ENCODE measurements around the gene CACNB1.

CACNB1 gene

GRCh38 chr17:39150795-39151149 lies 46.7 kb downstream of the CACNB1 start:
- peak overlapping the region in 1 of 2 donors; percentile 21 for H3K9ac ChIP-seq (ENCODE audit: low read length in 2 of 2)
- no peaks in the 10 kb centered on the region for H3K36me3 ChIP-seq (ENCODE audit: control insufficient read depth in 2 of 2, insufficient read depth in 2 of 2, low read length in 2 of 2)
- H3K27ac ChIP-seq (ENCODE audit: low read length) = no peak overlapping the region
- peaks cover 29% of the 10 kb centered on the region for H3K4me1 ChIP-seq (ENCODE audit: control insufficient read depth, insufficient read depth, low read length)
- H3K9me3 ChIP-seq (ENCODE audit: control insufficient read depth in 2 of 2, low read length in 2 of 2) = no peaks in the 10 kb centered on the region
- peaks cover 11 to 17% of the 10 kb centered on the region in 2 donors for H3K27me3 ChIP-seq (ENCODE audit: control insufficient read depth in 1 of 2, insufficient read depth in 2 of 2, low read length in 2 of 2)
- peak overlapping the region in 1 of 2 donors; percentile 63 for H3K4me3 ChIP-seq (ENCODE audit: low read length in 2 of 2)

DNA sequence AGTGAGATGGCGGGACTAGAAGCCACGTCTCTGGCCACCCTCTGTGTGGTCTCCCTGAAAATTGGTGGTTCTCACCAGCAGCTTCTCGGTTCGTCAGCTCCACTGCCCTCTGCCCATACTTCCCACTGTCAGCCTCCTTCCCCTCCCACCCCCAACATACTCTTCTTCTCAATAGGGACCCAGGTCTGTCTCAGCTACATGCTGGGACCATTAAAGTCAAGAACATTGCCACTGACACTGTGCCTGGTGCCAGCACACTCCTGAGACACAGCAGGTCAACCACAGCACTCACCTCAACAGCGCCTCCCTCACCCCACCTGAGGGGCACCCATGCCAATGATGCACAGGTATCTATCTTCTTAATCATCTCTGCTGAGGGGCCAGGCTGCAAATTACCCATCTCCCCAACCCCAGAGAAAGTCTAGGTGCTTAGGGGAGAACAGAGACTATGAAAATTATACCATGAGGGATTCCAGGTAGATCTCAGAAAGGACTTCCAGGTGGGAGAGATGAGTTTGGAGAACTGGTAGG lies 47.3 kb downstream of the CACNB1 start:
- no peaks in the 10 kb centered on the region for H3K36me3 ChIP-seq (ENCODE audit: control insufficient read depth in 2 of 2, insufficient read depth in 2 of 2, low read length in 2 of 2)
- H3K4me3 ChIP-seq (ENCODE audit: low read length in 2 of 2) = peak overlapping the region in 1 of 2 donors; percentile 63
- no peak overlapping the region for H3K9ac ChIP-seq (ENCODE audit: low read length in 2 of 2)
- no peaks in the 10 kb centered on the region for H3K9me3 ChIP-seq (ENCODE audit: control insufficient read depth in 2 of 2, low read length in 2 of 2)
- H3K27ac ChIP-seq (ENCODE audit: low read length) = no peak overlapping the region
- peaks cover 11 to 17% of the 10 kb centered on the region in 2 donors for H3K27me3 ChIP-seq (ENCODE audit: control insufficient read depth in 1 of 2, insufficient read depth in 2 of 2, low read length in 2 of 2)
- H3K4me1 ChIP-seq (ENCODE audit: control insufficient read depth, insufficient read depth, low read length) = peaks cover 30% of the 10 kb centered on the region

- Histone ChIP-seq H3K4me3 (ENCODE audit: low read length in 2 of 2) (no peak overlapping the region), H3K4me1 (ENCODE audit: control insufficient read depth, insufficient read depth, low read length) (peaks cover 38% of the 10 kb centered on the region), H3K36me3 (ENCODE audit: control insufficient read depth in 2 of 2, insufficient read depth in 2 of 2, low read length in 2 of 2) (no peaks in the 10 kb centered on the region), H3K27me3 (ENCODE audit: control insufficient read depth in 1 of 2, insufficient read depth in 2 of 2, low read length in 2 of 2) (peaks cover 11 to 17% of the 10 kb centered on the region in 2 donors), H3K27ac (ENCODE audit: low read length) (no peak overlapping the region), H3K9ac (ENCODE audit: low read length in 2 of 2) (no peak overlapping the region), H3K9me3 (ENCODE audit: control insufficient read depth in 2 of 2, low read length in 2 of 2) (no peaks in the 10 kb centered on the region)
Observed at GRCh38 chr17:39147221-39148185, 50.0 kb downstream of the CACNB1 start.

DNA sequence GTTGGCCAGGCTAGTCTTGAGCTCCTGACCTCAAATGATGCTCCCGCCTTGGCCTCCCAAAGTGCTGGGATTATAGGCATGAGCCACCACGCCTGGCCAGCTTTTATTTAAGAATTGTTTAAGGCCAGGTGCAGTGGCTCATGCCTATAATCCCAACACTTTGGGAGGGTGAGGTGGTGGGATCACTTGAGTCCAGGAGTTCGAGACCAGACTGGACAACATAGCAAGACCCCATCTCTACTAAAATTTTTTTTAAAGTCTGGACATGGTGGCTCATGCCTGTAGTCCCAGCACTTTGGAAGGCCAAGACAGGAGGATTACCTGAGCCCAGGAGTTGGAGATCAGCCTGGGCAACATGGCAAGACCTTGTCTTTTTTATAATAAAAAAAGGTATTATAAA lies 51.2 kb downstream of the CACNB1 start:
- H3K27me3 ChIP-seq (ENCODE audit: control insufficient read depth in 1 of 2, insufficient read depth in 2 of 2, low read length in 2 of 2) = peaks cover 11 to 17% of the 10 kb centered on the region in 2 donors
- H3K4me1 ChIP-seq (ENCODE audit: control insufficient read depth, insufficient read depth, low read length) = peaks cover 27% of the 10 kb centered on the region
- no peaks in the 10 kb centered on the region for H3K36me3 ChIP-seq (ENCODE audit: control insufficient read depth in 2 of 2, insufficient read depth in 2 of 2, low read length in 2 of 2)
- H3K27ac ChIP-seq (ENCODE audit: low read length) = no peak overlapping the region
- no peaks in the 10 kb centered on the region for H3K9me3 ChIP-seq (ENCODE audit: control insufficient read depth in 2 of 2, low read length in 2 of 2)
- no peak overlapping the region for H3K4me3 ChIP-seq (ENCODE audit: low read length in 2 of 2)
- H3K9ac ChIP-seq (ENCODE audit: low read length in 2 of 2) = no peak overlapping the region

DNA sequence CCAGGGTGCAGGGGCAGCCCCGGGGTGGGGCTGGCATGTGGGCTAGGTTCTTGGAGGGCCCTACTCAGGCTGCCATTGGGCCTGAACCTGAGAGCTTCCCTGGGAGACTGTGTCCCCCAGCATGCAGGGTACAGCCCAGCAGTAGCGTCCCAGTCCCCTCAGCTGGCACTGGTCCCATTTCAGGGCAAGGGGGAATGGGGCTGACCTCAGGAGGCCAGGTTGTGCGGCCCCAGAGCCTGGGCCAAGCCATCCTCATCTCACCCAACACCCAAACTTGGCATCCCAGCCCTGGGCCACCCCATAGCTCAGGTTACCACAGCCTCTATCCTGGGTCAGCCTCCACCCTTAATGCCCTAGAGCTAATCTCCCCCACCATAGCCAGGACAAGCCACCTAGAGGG lies 52.3 kb downstream of the CACNB1 start:
- Histone ChIP-seq H3K4me3 (ENCODE audit: low read length in 2 of 2) (no peak overlapping the region), H3K27me3 (ENCODE audit: control insufficient read depth in 1 of 2, insufficient read depth in 2 of 2, low read length in 2 of 2) (peaks cover 2 to 5% of the 10 kb centered on the region in 2 donors), H3K9me3 (ENCODE audit: control insufficient read depth in 2 of 2, low read length in 2 of 2) (no peaks in the 10 kb centered on the region), H3K4me1 (ENCODE audit: control insufficient read depth, insufficient read depth, low read length) (peaks cover 18% of the 10 kb centered on the region), H3K9ac (ENCODE audit: low read length in 2 of 2) (no peak overlapping the region), H3K36me3 (ENCODE audit: control insufficient read depth in 2 of 2, insufficient read depth in 2 of 2, low read length in 2 of 2) (no peaks in the 10 kb centered on the region), H3K27ac (ENCODE audit: low read length) (no peak overlapping the region)

- Histone ChIP-seq H3K9me3 (ENCODE audit: control insufficient read depth in 2 of 2, low read length in 2 of 2) (no peaks in the 10 kb centered on the region), H3K27ac (ENCODE audit: low read length) (no peak overlapping the region), H3K4me1 (ENCODE audit: control insufficient read depth, insufficient read depth, low read length) (peaks cover 18% of the 10 kb centered on the region), H3K4me3 (ENCODE audit: low read length in 2 of 2) (no peak overlapping the region), H3K36me3 (ENCODE audit: control insufficient read depth in 2 of 2, insufficient read depth in 2 of 2, low read length in 2 of 2) (no peaks in the 10 kb centered on the region), H3K9ac (ENCODE audit: low read length in 2 of 2) (no peak overlapping the region), H3K27me3 (ENCODE audit: control insufficient read depth in 1 of 2, insufficient read depth in 2 of 2, low read length in 2 of 2) (peaks cover 0 to 4% of the 10 kb centered on the region in 2 donors)
Observed at GRCh38 chr17:39144416-39144840, 53.0 kb downstream of the CACNB1 start.

- Histone ChIP-seq H3K4me3 (ENCODE audit: low read length in 2 of 2) (no peak overlapping the region), H3K27me3 (ENCODE audit: control insufficient read depth in 1 of 2, insufficient read depth in 2 of 2, low read length in 2 of 2) (peaks cover 0 to 4% of the 10 kb centered on the region in 2 donors), H3K4me1 (ENCODE audit: control insufficient read depth, insufficient read depth, low read length) (peaks cover 18% of the 10 kb centered on the region), H3K9ac (ENCODE audit: low read length in 2 of 2) (no peak overlapping the region), H3K27ac (ENCODE audit: low read length) (peak overlapping the region; percentile 49), H3K36me3 (ENCODE audit: control insufficient read depth in 2 of 2, insufficient read depth in 2 of 2, low read length in 2 of 2) (no peaks in the 10 kb centered on the region), H3K9me3 (ENCODE audit: control insufficient read depth in 2 of 2, low read length in 2 of 2) (no peaks in the 10 kb centered on the region)
Observed at GRCh38 chr17:39143552-39144093, 53.8 kb downstream of the CACNB1 start.

GRCh38 chr17:39141915-39142664 lies 55.4 kb downstream of the CACNB1 start:
- H3K9me3 ChIP-seq (ENCODE audit: control insufficient read depth in 2 of 2, low read length in 2 of 2) = no peaks in the 10 kb centered on the region
- H3K27ac ChIP-seq (ENCODE audit: low read length) = no peak overlapping the region
- no peak overlapping the region for H3K9ac ChIP-seq (ENCODE audit: low read length in 2 of 2)
- H3K27me3 ChIP-seq (ENCODE audit: control insufficient read depth in 1 of 2, insufficient read depth in 2 of 2, low read length in 2 of 2) = peaks cover 0 to under 1% of the 10 kb centered on the region in 2 donors
- H3K36me3 ChIP-seq (ENCODE audit: control insufficient read depth in 2 of 2, insufficient read depth in 2 of 2, low read length in 2 of 2) = no peaks in the 10 kb centered on the region
- peaks cover 18% of the 10 kb centered on the region for H3K4me1 ChIP-seq (ENCODE audit: control insufficient read depth, insufficient read depth, low read length)
- no peak overlapping the region for H3K4me3 ChIP-seq (ENCODE audit: low read length in 2 of 2)

- H3K27me3 ChIP-seq (ENCODE audit: control insufficient read depth in 1 of 2, insufficient read depth in 2 of 2, low read length in 2 of 2) = no peaks in the 10 kb centered on the region
- H3K4me1 ChIP-seq (ENCODE audit: control insufficient read depth, insufficient read depth, low read length) = peaks cover 18% of the 10 kb centered on the region
- H3K36me3 ChIP-seq (ENCODE audit: control insufficient read depth in 2 of 2, insufficient read depth in 2 of 2, low read length in 2 of 2) = no peaks in the 10 kb centered on the region
- H3K9me3 ChIP-seq (ENCODE audit: control insufficient read depth in 2 of 2, low read length in 2 of 2) = no peaks in the 10 kb centered on the region
- no peak overlapping the region for H3K4me3 ChIP-seq (ENCODE audit: low read length in 2 of 2)
- no peak overlapping the region for H3K27ac ChIP-seq (ENCODE audit: low read length)
- H3K9ac ChIP-seq (ENCODE audit: low read length in 2 of 2) = no peak overlapping the region
Observed at GRCh38 chr17:39141294-39141693, 56.2 kb downstream of the CACNB1 start.

GRCh38 chr17:39139561-39139960 lies 57.9 kb downstream of the CACNB1 start:
- Histone ChIP-seq H3K27me3 (ENCODE audit: control insufficient read depth in 1 of 2, insufficient read depth in 2 of 2, low read length in 2 of 2) (no peaks in the 10 kb centered on the region), H3K4me1 (ENCODE audit: control insufficient read depth, insufficient read depth, low read length) (peaks cover 13% of the 10 kb centered on the region), H3K27ac (ENCODE audit: low read length) (no peak overlapping the region), H3K36me3 (ENCODE audit: control insufficient read depth in 2 of 2, insufficient read depth in 2 of 2, low read length in 2 of 2) (no peaks in the 10 kb centered on the region), H3K4me3 (ENCODE audit: low read length in 2 of 2) (no peak overlapping the region), H3K9me3 (ENCODE audit: control insufficient read depth in 2 of 2, low read length in 2 of 2) (no peaks in the 10 kb centered on the region), H3K9ac (ENCODE audit: low read length in 2 of 2) (no peak overlapping the region)

Measured in stomach smooth muscle (tissue), 2 donors.